M059J (cell line): ENCODE measurements around the gene TAF15. TPM values are rescaled to one million over a fixed set of nuclear protein-coding genes. Genes with fewer than 3 reads are reported as not detected.

ENCODE experiments used
- total RNA-seq: library from RNA; depleted of rRNA; stranded (reverse); fragments of >200 nt; shearing (Covaris generic); gene quantifications from 2 replicates; pipeline ENCODE4 v1.2.3, GENCODE V29; 2014; rRNA removed

The TAF15 gene
- total RNA-seq, 1 experiment from 2014 or later = 21.0 TPM

Other genes with a start within 250 kb of the TAF15 start
- not detected in 2 replicates for gene SLFN14, start 248.7 kb upstream of the TAF15 start, total RNA-seq
- 7.0 and 8.8 TPM in 2 replicates for gene PEX12, start 230.9 kb upstream of the TAF15 start, total RNA-seq
- gene AP2B1, start 222.2 kb upstream of the TAF15 start, total RNA-seq = 48.5 and 75.5 TPM in 2 replicates
- 0.71 and 0.89 TPM in 2 replicates for gene RASL10B, start 77.8 kb upstream of the TAF15 start, total RNA-seq
- not detected in 2 replicates for gene GAS2L2, start 56.2 kb upstream of the TAF15 start, total RNA-seq
- not detected in 2 replicates for gene C17orf50, start 48.6 kb upstream of the TAF15 start, total RNA-seq
- 0.17 and 1.2 TPM in 2 replicates for gene MMP28, start 13.8 kb upstream of the TAF15 start, total RNA-seq
- gene HEATR9, start 59.4 kb downstream of the TAF15 start, total RNA-seq = not detected in 2 replicates
- 36.1 and 37.6 TPM in 2 replicates for gene CCL5, start 70.9 kb downstream of the TAF15 start, total RNA-seq
- 4.9 and 7.7 TPM in 2 replicates for gene RDM1, start 121.3 kb downstream of the TAF15 start, total RNA-seq
- gene LYZL6, start 134.2 kb downstream of the TAF15 start, total RNA-seq = not detected in 2 replicates
- gene CCL16, start 172.0 kb downstream of the TAF15 start, total RNA-seq = not detected in 2 replicates
- gene CCL14, start 177.2 kb downstream of the TAF15 start, total RNA-seq = not detected in 2 replicates
- gene CCL15, start 192.1 kb downstream of the TAF15 start, total RNA-seq = not detected in 2 replicates
- not detected in 2 replicates for gene CCL23, start 208.5 kb downstream of the TAF15 start, total RNA-seq